Muscle of back (tissue), 11 donors: Measurements from ENCODE around the gene PTPN14. TPM values are rescaled to one million over a fixed set of nuclear protein-coding genes. Genes with fewer than 3 reads are reported as not detected.
"Not testable (repeated sequence)": the region's sequence is repeated elsewhere in the genome, so short reads cannot be mapped to it uniquely, and the experiment has no call there.

Source experiments
- DNase-seq, 3 donors: peaks; one replicate each; pipeline versions ENCODE4 v3.0.0 to v3.0.0-alpha.2; 2013
- polyA plus RNA-seq, 10 donors: library from polyadenylated mRNA; unstranded; fragments of 120-200 nt; gene quantifications; one replicate each; pipeline ENCODE4 v1.2.1, GENCODE V29; 2013; ENCODE audit not compliant: insufficient read length in 10 of 10

The PTPN14 gene
- polyA plus RNA-seq, 10 donors: 16.0 to 27.8 (median 19.1) TPM

- peak in 1 of 3 donors; percentile 37 for DNase-seq
Measured at GRCh38 chr1:214542275-214543199, 8.9 kb downstream of the PTPN14 start.

DNA sequence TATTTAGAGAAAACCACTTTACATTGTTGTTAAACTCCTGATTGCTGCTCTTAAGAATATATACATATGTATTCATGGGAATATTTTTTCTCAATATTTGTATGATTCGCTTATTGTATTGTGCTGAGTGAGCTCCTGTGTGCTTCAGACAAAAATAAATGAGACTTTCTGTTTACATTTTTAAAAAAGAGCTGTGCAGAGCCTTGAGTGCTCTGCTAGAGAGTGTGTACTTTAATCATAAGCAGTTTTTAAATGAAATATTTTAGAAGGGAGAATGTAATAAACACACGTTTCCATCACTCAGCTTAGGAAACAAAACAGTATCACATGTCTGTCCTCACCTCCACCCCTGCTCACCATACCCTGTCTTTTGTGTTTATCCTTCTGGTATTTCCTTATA is 9.7 kb downstream of the PTPN14 start:
- DNase-seq: no peak

GRCh38 chr1:214541206-214541605 is 10.2 kb downstream of the PTPN14 start:
- no peak for DNase-seq

- DNase-seq: no peak
Measured at GRCh38 chr1:214540324-214540723, 11.1 kb downstream of the PTPN14 start.

GRCh38 chr1:214538496-214538895 is 12.9 kb downstream of the PTPN14 start:
- peak in 2 of 3 donors; percentile 49 to 73 for DNase-seq

DNA sequence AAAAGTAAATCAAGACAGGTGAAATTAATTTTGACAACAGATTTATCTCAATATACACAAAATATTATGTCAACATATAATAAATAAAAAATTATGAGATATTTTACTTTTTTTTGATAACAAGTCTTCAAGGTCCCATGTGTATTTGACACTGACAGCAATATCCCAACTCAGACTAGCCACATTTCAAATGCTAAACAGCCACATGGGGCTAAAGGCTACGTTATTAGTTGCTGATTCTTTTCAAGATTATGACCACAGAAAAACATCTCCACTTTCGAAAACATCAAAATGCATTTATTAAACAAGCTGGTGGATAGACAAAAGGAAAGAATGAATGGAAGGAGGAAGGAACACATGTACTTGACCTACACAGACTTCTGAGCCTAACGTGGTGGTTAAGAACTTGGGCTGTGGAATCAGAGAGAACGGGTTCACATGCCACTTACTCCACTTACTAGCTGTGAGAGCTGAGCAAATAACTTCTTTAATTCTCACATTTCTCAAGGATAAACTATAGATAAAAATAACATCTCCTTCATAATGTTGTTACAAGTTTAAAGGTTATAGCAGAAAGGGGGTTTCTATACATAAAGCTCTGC is 13.4 kb downstream of the PTPN14 start:
- DNase-seq: no peak

DNA sequence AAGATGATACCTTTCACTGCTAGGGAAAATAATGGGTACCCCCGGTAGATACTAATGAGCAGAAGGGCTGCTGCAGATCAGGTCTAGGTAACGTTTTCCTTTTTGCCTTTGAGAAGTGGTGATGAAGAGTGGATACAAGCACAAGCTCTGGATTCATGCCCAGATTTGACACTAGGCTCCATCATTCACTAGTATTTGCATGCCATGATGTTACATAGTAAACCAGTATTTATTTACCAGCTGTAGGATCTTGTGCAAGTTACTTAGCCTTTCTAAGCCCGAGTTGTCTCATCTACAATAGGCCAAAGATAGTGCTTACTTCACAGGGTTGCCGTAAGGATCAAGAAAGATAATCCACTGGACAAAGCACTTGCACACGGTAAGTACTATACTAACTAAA is 14.2 kb downstream of the PTPN14 start:
- DNase-seq: no peak

DNA sequence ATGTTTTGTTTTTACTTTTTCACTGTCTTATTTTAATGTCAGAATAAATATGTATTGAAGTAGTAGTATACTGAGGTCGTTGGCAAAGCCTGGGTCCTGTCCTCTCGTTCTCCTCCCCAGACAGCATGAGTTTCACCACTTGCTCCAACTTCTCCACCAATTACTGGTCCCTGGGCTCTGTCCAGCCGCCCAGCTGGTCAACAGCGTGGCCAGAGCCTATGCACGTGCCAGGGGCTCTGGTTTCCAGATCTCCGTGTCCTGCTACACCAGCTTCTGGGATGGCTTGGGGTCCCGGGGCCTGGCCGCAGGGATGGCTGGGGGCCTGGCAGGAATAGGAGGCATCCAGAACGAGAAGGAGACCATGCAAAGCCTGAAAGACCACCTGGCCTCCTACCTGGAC is 19.3 kb downstream of the PTPN14 start:
- DNase-seq: no peak

DNA sequence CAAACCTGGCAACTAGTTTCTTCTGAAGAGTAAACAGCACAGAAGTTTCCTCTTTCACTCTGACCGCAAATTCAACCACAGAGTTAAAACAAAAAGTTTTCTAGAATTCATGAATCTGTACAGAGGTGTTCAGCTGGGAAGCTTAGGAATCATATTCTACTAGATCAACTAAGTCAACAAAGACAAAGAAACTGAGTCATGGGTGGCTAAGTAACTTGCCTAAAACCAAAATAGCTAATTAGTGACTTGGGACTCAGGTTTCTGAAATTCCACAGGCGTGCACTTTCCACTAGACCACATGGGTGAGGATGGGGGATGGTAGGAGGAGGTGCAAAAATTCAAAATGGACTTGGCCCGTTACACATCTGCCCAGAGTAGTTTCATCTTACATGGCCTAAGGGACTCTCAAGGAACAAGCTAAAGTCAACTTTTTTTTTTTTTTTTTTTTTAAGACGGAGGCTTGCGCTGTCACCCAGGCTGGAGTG is 25.8 kb downstream of the PTPN14 start:
- no peak for DNase-seq

GRCh38 chr1:214524824-214525223 is 26.6 kb downstream of the PTPN14 start:
- DNase-seq: peak in 1 of 3 donors; percentile 32

DNA sequence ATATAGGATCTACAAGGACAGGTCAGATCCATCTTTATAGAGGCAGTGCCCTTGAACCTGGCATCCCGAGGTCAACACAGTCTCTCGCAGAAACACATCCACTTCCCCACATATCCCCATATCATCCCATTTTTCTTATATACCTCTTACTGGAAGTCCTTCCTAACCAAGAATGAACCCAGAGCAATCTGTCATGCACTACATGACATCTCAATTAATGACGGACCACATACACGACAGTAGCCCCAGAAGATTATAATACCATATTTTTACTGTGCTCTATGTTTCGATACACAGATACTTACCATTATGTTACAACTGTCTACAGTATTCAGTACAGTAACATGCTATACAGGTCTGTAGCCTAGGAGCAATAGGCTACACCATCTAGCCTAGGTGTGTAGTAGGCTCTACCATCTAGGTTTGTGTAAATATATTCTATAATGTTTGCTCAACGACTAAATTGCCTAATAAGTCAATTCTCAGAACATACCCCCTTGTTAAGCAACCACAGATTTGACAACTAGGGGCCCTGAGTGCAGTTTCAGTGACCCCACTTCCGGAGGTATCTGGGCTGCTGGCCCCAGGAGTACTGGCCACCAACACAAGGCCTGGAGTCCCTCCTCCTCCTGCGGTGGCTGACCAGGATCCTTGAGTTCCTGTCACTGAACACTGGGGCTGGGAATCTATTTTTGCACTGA is 28.1 kb downstream of the PTPN14 start:
- no peak for DNase-seq

- DNase-seq: not testable (repeated sequence)
Measured at GRCh38 chr1:214521458-214521857, 29.9 kb downstream of the PTPN14 start.

DNA sequence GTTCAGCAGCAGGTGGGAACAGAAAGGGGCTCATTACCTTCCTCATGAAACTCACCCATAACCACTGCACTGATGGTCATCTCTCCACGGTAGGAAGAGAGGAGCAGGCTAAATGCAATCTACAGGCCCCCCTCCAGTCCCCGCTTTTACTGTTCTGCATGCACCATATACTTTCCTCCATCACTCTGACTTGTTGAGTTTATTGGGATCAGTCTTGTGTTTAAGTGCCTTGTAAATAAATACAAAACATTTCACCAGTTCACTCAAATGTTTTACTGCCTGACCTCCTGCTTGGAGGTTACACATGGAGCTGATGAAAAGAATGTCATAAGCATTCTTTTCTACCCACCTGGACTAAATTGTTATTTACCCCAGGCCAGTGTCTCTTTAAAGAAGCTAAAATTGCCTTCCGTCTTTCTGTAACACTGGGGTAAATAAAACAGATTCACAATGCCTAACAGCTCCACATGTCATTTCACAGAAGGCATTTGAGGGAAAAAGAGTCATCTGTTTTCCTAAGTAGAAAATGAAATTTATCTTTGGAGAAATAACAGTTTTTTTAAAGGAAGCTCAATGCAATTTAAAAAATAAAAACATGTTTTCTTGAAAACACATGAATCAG is 30.7 kb downstream of the PTPN14 start:
- no peak for DNase-seq

GRCh38 chr1:214518361-214518760 is 33.0 kb downstream of the PTPN14 start:
- DNase-seq: no peak

DNA sequence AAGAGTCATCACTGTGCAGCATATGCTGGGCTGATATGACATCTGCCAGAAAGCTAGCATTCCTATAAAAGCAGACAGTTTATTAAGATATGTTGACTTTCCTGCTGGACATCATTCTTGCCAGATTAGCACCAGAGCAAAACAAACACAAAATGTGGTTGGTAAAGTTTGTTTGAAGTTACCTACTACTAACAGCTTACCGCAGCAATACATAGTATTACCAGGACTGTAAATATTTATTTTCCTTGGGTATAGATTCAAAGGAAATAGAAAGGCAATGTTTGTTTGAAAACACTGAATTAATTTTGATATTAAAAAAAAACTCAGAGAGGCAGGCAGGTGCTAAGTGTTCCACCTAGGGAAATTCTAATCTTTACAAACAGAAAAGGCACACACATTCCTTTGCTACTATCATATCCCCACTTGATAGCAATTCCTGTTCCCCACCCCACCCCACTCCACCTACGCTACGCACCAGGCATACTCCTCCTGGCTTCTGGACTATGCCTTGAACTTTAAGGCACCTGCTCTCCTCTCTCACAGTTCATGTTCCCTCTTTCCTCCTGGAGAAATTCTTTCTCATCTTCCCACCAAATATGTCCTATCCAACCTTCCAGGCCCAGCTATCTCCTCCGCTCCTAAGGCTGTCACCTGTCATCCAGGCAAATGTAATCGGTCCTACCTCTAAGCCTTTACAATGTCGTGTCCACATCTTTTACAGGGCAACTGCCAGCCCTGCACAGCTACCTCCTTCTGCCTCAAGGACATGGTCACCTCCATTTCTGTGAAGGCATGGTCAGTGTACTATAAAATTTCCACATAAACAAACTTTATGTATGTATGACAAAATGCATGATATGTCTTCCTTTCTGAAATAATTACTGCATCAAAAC is 34.7 kb downstream of the PTPN14 start:
- no peak for DNase-seq

- DNase-seq: no peak
Measured at GRCh38 chr1:214515544-214516433, 35.6 kb downstream of the PTPN14 start.

DNA sequence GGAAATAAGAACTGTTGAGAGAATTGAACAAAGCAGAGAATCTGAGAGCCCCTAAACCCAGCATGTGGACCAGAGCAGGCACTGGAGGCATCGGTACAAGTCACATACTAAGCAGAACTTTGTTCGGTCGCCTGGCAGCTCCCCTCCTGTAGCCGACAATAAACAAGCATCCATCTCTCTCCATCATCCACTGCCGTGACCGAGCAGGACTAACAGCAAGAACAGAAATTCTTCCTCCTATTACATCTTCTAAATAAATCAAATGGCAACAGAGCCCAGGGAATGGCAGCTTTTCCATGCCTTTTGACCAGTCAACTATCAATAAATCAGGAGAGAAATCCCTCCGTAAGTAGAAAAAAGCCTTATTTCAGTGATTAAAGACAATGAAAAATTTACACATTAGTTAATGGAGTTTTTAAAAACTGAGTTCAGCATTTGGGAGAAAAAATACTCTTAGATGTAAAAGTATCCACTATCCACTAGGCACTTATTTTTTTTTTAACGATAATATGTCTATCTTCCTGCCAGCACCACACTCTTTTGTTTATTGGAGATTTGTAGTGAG is 36.5 kb downstream of the PTPN14 start:
- DNase-seq: no peak

GRCh38 chr1:214514032-214514818 is 37.2 kb downstream of the PTPN14 start:
- DNase-seq: no peak

DNA sequence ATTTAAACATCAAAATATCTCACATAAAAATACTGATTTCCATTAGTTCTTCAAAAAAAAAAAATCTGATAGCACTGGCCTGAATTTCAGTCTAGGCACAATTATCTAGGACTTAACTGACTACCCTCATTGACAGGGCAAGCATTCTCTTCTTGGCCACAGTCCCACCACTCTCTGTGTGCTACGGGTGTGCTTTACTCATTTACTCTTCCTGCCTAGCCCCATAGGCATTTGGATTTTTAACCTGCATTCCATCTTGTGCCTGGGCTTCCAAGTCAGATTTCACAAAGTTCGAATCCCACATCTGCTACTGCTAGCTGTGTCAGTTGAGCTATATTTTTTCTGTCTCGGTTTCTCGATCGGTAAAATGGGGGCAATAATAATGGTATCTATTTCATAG is 38.0 kb downstream of the PTPN14 start:
- no peak for DNase-seq
